GM15510 (cell line): ENCODE data around the gene SLAMF6.

Source experiments
- POLR2A ChIP-seq: IDR thresholded peaks from 3 replicates; pipeline ENCODE4 v1.6.1; 2011; ENCODE audit warnings: borderline replicate concordance; ENCODE audit not compliant: insufficient read length; ENCODE audit errors: extremely low read depth

Gene SLAMF6

GRCh38 chr1:160520582-160520981 lies 2.5 kb downstream of the SLAMF6 start:
- TF ChIP-seq POLR2A, result no peak

GRCh38 chr1:160519642-160520435 lies 3.2 kb downstream of the SLAMF6 start:
- TF ChIP-seq POLR2A, result no peak

- TF ChIP-seq POLR2A, result no peak
Observed at GRCh38 chr1:160504651-160505050, 18.4 kb downstream of the SLAMF6 start.

GRCh38 chr1:160503087-160503486 lies 20.0 kb downstream of the SLAMF6 start:
- TF ChIP-seq POLR2A, result no peak

GRCh38 chr1:160500321-160500990 lies 22.6 kb downstream of the SLAMF6 start:
- no peak for TF ChIP-seq POLR2A

- no peak for TF ChIP-seq POLR2A
Observed at GRCh38 chr1:160499631-160500030, 23.4 kb downstream of the SLAMF6 start.

GRCh38 chr1:160496334-160496733 lies 26.7 kb downstream of the SLAMF6 start:
- no peak for TF ChIP-seq POLR2A

GRCh38 chr1:160494620-160495019 lies 28.4 kb downstream of the SLAMF6 start:
- TF ChIP-seq POLR2A, result no peak

GRCh38 chr1:160492617-160493016 lies 30.4 kb downstream of the SLAMF6 start:
- no peak for TF ChIP-seq POLR2A

- no peak for TF ChIP-seq POLR2A
Observed at GRCh38 chr1:160491981-160492380, 31.1 kb downstream of the SLAMF6 start.

GRCh38 chr1:160491017-160491416 lies 32.0 kb downstream of the SLAMF6 start:
- TF ChIP-seq POLR2A, result no peak

- no peak for TF ChIP-seq POLR2A
Observed at GRCh38 chr1:160489513-160490261, 33.4 kb downstream of the SLAMF6 start.

- no peak for TF ChIP-seq POLR2A
Observed at GRCh38 chr1:160488347-160489058, 34.6 kb downstream of the SLAMF6 start.

GRCh38 chr1:160486453-160486852 lies 36.6 kb downstream of the SLAMF6 start:
- TF ChIP-seq POLR2A, result no peak
